OCI-LY7 (cell line): ENCODE results near the gene ABCA2.
A peak's percentile ranks its signal among the peaks of the same experiment; 100 is the strongest.

Experiments
- CTCF ChIP-seq: fragments of 200-600 bp; sonication (generic); conservative IDR thresholded peaks from 2 replicates; pipeline ENCODE4 v1.5.1; 2014; ENCODE audit warnings: mild to moderate bottlenecking, antibody characterized with exemption, low read length, moderate library complexity, mixed read lengths
- EZH2phosphoT487 ChIP-seq: fragments of 200-600 bp; sonication (generic); IDR thresholded peaks from 2 replicates; pipeline ENCODE4 v1.6.1; 2018; ENCODE audit warnings: low read depth, borderline replicate concordance, mild to moderate bottlenecking, mixed run types, antibody characterized with exemption, low read length, moderate library complexity, mixed read lengths

DNA sequence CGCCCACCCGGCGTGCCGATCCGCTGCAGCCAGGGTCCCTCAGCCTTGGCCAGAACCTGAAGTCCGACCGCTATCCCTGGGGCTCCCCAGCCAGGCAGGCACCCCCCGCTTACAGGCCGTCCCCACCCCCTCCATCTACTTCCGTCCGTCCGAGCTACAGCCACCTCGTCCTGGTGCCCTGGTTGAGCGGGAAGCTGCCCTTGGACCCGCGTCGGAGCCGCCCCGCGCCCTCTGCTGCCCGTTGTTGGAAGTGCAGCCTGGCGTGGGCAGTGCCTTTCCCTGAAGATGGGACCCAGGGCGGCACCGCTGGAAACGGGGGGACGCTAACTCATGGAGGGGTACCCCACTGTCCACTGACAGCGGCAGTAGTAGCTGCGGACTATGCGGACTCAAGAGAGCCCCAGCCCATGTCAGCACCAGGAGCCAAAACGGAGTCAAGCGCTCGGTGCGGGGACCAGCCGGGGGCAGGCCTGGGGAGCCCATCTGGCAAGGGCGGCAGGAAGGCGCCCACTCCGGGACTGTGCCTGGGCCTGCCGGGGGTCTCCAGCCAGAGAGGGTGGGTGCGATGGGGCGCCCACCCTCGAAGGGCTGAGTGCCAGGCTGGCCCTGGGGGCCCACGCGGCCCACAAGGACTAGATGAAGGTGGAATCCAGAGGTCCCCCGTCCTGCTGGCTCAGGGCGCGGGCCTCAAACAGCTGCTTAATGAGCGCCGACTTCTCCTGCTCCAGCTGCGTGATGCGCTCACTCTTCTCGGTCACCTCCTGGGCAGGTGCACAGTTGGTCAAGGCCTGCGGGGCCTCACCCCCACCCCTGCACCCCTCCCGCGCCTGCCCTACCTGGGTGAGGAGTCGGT, 36.2 kb upstream of the ABCA2 start:
- TF ChIP-seq CTCF (peak; percentile 80), EZH2phosphoT487 (no peak)
